GM12873 (cell line): ENCODE measurements around the gene SYTL2.

Source experiments
- CTCF ChIP-seq: IDR thresholded peaks from 2 replicates; pipeline ENCODE4 v1.5.1; 2012; ENCODE audit warnings: low read depth, mild to moderate bottlenecking, moderate library complexity, low read length, control low read depth; ENCODE audit not compliant: insufficient read depth; ENCODE audit errors: missing control alignments

Gene SYTL2

GRCh38 chr11:85698195-85698594 lies 112.7 kb downstream of the SYTL2 start:
- TF ChIP-seq CTCF, result no peak

- TF ChIP-seq CTCF, result no peak
Measured at GRCh38 chr11:85697747-85698146, 113.2 kb downstream of the SYTL2 start.

- no peak for TF ChIP-seq CTCF
Measured at GRCh38 chr11:85695546-85695945, 115.4 kb downstream of the SYTL2 start.

- TF ChIP-seq CTCF, result peak; percentile 35
Measured at GRCh38 chr11:85694385-85694980, 116.5 kb downstream of the SYTL2 start.

GRCh38 chr11:85685820-85686459 lies 125.0 kb downstream of the SYTL2 start, which contains the start of gene CCDC89:
CCDC89 (minus strand) TSS chr11:85686195; CDS start chr11:85686130, 65 bp downstream.
- TF ChIP-seq CTCF, result no peak

- TF ChIP-seq CTCF, result no peak
Measured at GRCh38 chr11:85685125-85685819, 125.7 kb downstream of the SYTL2 start.
